Measurements from ENCODE around the gene DPH1.

GRCh38 chr17:2053380-2054261 is 23.7 kb downstream of the DPH1 start:
- TF ChIP-seq CTCF (conservative IDR thresholded peaks at IDR 0.05; ENCODE audit: low read length), result peak; percentile 67
- no peak for TF ChIP-seq EZH2phosphoT487 (IDR thresholded peaks at IDR 0.05; ENCODE audit: borderline replicate concordance)
